ENCODE data around the gene METTL9.

DNA sequence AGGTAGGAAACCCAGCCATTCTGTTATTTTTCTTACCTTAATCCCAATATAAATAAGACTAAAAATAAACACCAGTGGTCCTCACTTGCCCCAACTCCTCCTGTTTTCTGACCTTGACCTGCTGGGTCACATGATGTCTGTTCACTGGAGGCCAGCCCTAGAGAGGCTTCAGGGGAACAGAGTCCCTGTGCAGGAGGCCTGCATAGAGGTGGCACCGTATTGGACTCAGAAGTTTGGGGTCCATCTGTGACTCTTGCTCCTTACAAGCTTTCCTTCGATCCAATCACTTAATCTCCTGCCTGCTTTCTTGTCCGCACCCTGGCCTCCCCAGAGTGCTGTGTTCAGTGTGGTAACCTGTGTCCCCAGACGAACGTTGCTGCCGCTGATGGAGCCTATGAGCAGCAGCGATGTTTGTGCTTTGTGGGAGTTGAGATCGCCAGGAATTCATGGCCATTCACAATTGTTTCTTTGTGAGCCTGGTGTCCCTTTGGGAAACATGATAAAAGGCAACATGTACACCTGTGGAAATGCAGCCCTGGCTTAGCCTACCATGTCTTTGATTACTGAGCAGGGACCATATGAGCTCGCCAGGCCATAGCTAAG is 48.3 kb downstream of the METTL9 start:
- TF ChIP-seq, protein P1, sequence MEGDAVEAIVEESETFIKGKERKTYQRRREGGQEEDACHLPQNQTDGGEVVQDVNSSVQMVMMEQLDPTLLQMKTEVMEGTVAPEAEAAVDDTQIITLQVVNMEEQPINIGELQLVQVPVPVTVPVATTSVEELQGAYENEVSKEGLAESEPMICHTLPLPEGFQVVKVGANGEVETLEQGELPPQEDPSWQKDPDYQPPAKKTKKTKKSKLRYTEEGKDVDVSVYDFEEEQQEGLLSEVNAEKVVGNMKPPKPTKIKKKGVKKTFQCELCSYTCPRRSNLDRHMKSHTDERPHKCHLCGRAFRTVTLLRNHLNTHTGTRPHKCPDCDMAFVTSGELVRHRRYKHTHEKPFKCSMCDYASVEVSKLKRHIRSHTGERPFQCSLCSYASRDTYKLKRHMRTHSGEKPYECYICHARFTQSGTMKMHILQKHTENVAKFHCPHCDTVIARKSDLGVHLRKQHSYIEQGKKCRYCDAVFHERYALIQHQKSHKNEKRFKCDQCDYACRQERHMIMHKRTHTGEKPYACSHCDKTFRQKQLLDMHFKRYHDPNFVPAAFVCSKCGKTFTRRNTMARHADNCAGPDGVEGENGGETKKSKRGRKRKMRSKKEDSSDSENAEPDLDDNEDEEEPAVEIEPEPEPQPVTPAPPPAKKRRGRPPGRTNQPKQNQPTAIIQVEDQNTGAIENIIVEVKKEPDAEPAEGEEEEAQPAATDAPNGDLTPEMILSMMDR (conservative IDR thresholded peaks at IDR 0.05; ENCODE audit: low read length), result no peak
- TF ChIP-seq EZH2phosphoT487 (IDR thresholded peaks at IDR 0.05; ENCODE audit: borderline replicate concordance), result no peak

All from Loucy (cell line).